ENCODE data around the gene SPATC1L.

SPATC1L gene

DNA sequence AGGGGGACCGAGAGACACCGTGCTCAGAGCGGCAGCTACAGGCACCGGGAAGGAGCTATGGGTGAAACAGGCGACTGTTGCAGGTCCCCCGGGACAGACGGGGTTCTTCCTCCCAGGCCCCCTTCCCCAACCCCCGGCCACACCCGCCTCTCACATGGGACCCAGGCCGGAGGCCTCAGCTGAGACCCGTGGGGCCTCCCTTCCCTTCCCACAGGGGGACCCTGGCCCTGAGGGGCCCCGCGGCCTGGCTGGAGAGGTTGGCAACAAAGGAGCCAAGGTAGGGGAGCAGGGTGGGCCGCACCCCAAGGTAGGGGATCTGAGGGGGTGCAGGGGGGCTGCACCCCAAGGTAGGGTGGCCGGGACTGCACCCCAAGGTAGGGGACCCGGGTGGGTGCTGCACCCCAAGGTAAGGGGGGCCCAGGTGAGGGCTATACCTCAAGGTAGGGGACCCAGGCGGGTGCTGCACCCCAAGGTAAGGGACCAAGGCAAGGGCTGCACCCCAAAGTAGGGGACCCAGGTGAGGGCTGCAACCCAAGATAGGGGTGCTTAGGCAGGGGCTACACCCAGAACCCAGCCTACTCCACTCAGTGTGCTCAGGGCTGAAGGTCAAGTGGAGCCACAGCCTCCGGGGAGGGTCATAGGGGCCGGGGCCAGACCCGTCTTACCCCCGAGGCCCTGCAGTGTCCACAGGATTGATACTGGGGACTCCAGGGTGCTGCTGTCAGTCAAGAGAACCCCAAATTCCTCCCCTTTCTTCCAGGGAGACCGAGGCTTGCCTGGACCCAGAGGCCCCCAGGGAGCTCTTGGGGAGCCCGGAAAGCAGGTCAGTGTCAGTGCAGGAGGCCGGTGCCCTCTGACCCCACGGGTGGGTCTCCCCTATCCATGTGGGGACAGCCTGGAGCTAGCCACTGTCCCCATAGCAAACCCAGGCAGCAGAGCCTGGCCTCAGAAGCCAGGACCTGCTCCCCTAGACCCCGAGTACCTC is 63.7 kb downstream of the SPATC1L start:
- no peak for DNase-seq (ENCODE audit: low read depth in 2 of 2)

DNA sequence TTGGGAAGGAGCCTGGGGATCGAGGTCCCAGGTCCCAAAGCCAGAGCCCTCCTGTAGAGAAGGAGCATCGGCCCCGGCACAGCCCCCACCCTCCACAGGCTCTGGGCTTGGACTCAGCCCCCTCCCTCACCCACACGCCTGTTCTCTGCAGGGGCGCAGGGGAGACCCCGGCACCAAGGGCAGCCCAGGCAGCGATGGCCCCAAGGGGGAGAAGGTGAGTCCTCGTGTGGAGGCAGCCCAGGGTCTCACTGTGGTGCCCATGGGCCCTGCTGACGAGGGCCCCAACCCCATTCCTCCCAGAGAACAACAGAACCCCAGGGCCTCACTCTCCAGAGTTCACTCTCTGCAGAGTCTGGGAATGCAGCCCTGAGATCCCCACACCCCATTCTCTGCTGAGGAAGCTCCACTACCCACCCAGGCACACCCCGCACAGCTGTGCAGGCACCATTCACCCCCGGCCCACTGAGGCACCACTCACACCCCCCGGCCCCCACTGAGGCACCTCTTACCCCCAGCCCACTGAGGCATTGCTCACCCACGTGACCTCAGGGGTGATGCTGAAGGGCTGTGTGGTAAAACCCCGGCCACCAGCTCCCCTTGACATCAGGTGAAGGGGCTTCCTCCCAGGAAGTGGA is 64.5 kb downstream of the SPATC1L start:
- no peak for DNase-seq (ENCODE audit: low read depth in 2 of 2)

DNA sequence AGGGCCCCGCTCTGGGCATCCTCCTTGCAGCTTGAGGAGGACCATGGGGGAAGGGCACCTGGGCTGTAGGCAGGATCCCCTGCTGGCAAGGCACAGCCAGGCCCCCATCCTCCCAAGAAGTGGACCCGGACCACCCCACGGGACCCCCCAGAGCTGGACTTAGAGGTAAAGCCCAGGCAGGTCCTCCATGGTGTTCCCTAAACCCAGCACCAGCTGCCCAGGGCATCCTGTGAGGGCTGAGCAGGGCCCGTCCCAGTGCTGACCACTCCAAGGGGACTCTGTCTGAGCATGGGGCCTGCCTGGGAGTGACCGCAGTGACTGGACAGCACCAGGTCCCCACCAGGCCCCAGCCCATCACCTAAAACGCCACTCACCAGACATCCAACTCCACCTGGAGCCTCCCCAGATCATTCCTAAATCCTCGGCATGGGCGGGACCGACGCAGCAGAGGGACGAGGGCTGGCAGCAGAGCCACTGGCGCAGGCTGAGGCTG is 65.1 kb downstream of the SPATC1L start:
- DNase-seq (ENCODE audit: low read depth in 2 of 2), result no peak

DNA sequence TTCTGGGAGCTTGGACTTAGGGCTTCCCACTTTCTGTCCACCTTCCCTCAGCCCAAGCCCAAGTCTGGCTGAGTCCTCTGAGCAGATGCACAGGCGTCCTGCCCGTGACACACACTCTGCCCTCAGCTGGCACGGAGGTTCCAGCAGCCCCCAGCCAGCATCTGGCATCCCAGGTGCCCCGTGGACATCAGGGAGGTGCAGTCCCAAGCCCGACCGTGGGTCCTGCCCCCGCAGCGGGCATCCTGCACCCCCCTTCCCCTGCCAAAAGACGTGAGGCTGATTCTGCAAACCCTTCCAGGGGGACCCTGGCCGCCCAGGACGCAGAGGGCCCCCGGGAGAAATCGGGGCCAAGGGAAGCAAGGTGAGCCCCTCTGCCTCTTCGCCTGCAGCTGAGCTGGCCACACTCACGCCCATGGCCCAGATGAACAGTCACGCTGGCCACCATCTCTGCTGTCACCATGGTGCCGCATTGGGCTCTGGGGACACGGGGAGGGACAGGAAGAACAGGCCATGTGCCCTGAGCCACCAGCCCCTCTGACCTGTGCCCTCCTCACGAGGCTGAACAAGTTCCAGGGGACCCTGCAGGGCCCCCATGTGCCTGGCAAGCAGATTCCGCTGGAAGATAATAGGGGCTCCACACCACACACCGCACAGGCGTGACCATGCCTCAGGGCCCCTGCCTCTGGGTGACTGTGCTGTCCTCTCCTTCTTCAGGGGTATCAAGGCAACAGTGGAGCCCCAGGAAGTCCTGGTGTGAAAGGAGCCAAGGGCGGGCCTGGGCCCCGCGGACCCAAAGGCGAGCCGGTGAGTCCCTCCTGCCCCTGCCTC is 65.7 kb downstream of the SPATC1L start:
- DNase-seq (ENCODE audit: low read depth in 2 of 2), result no peak

DNA sequence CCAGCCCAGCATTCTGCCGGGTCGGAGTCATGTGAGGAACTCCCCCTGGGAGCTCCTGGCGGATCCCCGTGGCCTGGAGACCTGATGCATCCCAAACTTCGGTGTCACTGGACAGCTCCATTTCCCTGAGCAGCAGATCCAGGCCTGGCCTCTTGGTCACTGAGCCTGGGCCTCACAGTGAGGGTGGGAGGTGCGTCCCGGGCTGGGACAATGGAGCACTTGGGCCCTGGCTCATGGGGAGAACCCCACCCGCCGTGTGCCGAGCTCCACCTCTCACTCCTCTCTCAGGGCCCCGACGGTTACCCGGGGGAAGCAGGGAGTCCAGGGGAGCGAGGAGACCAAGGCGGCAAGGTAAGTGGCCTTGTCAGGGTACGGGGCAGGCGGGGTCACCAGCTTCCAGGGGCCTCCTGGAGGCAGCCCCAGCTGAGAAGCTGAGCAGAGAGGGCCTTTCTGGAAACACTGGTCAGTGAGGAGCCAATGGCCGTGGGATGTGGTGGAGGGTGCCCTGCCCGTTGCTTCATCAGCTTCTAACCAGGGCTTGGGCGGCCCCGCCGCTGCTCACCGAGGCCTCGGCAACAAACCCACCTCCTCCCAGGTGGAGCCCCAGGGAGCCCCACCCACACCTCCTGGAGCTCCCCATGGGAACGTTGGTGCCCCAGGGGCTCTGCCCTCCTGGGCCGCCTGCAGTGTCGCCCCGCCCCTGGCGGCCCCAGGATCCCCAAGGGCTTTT is 66.5 kb downstream of the SPATC1L start:
- DNase-seq (ENCODE audit: low read depth in 2 of 2), result no peak

DNA sequence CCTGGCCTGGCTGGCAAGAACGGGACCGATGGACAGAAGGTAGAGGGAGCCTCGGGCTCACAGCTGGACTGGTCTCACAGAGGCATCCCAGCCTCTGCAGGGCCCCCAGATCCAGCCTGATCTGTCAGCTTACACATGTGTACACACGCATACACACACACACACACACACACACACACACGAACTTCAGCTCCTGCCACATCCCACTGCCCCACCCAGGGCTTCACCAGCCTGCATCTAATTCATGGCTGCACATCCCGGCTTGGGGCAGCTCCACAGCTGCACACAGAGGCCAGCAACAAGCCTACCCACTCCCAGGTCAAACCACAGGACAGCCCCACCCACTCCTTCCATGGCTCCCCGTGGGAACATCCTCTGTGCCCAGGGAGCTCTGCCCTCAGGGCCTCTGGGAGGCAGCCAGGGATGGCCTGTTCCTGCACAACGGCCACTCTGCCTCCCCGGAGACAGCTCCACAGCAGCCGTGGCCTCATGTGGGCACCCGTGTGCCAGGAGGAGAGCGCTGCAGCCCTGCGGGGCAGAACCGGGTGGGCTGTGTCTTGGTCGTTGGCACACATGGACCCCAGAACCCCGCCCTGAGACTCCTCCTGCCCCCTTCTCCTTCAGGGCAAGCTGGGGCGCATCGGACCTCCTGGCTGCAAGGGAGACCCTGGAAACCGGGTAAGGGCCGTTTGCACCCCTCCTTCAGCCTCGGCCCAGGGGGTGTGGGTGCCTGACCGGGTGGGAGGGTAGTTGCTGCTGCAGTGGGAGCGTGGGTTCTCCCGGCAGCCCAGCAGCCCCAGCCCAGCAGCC is 67.3 kb downstream of the SPATC1L start:
- DNase-seq (ENCODE audit: low read depth in 2 of 2), result no peak

DNA sequence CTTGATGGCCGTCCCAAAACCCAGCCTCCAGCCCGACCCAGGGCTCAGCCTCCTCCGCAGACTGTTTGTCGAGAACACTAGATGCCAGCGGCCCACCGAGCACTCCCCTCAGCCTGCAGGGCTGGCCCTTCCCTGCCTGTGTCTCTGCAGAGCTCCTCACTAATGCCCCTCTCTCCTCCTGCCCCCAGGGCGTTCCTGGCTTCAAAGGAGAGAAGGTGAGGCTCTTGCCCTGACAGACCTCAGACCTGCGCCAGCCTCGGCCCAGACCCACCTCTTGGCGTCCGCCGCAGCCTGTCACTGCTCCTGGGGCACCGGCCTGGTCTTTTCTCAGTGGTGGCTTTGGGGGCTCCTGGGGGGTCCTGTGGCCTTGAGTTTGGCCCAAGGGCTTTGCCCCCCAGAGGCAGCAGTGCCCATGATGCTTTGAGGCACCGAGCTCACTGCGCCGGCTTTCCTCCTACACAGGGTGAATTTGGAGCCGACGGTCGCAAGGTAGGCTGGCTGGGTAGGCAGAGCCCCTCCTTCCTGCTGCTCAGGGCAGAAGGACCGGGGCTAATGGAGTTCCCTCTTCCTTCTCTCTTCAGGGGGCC is 68.0 kb downstream of the SPATC1L start:
- DNase-seq (ENCODE audit: low read depth in 2 of 2), result no peak

DNA sequence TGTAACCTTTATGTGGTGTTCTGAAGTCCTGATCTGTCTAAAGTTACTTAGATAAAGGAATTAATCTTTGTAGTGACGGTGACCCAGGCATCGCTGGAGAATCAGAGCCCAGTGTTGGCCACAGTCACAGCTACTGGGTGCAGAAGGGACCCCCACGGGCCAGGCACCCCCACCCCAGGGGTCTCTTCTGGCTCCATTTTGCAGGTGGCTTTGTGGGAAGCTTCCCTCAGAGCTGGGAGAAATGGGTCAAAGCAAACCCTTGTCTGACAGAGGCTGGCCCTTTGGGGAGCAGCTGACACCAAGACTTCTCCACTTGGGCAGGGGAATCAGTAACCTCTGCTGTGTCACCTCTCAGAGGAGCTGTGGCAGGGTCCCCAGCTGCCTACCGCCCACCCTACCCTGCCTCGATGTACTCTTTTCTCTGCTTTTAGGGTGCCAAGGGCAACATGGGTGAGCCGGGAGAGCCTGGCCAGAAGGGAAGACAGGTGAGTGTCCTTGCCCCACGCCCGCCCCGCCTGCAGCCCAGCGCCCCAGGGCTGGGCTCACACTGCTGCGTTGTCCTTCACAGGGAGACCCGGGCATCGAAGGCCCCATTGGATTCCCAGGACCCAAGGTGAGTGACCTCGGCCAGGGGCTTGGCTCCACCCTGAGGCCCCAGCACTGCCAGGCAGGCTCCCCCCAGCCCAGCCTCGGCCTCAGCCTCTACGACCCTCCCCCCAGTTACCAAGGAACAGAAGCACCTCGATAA is 68.6 kb downstream of the SPATC1L start:
- DNase-seq (ENCODE audit: low read depth in 2 of 2), result no peak

DNA sequence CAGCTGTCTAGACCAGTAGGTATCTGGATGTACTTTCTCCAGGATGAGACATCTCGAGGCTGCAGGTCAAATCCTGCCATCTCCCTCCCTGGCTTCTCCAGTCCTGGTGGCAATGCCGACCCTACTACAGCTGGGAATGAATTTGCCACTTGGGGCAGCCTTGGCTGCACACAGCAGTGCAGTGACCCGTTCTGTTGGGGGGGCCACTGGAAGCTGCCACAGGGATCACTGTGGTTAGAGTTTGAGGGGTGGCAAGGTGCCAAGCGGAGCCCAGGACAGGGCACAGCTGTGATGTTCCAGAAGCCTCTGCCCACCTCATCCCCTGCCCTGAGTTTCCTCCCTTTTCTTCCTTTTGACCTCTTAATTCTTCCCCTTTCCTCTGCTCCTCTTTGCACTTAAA is 69.3 kb downstream of the SPATC1L start:
- no peak for DNase-seq (ENCODE audit: low read depth in 2 of 2)

DNA sequence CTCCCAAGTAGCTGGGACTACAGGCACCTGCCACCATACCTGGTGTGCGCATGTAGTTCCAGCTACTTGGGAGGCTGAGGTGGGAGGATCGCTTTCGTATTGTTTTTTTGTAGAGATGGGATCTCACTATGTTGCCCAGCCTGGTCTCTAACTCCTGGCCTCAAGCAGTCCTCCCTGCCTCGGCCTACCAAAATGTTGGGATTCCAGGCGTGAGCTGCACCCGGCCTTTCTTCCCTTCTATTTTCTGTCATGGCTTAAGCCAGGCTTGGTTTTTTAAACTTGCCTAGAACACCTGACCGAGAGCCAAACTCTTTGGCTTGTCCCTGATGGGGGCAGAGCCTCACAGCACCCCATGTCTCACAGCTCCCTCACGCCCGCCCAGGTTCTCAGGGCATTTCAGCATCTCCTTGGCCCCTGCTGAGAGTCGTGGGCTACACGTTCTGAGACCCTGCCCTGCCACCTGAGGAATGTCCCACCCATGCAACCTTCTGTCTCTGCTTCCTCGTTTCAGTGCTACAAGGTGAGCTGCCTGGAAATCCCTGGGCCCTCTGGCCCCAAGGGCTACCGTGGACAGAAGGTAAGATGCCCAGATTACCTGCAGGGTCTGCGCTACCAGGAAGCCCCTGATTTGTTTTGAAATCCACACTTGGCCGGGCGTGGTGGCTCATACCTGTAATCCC is 70.6 kb downstream of the SPATC1L start:
- DNase-seq (ENCODE audit: low read depth in 2 of 2), result no peak

DNA sequence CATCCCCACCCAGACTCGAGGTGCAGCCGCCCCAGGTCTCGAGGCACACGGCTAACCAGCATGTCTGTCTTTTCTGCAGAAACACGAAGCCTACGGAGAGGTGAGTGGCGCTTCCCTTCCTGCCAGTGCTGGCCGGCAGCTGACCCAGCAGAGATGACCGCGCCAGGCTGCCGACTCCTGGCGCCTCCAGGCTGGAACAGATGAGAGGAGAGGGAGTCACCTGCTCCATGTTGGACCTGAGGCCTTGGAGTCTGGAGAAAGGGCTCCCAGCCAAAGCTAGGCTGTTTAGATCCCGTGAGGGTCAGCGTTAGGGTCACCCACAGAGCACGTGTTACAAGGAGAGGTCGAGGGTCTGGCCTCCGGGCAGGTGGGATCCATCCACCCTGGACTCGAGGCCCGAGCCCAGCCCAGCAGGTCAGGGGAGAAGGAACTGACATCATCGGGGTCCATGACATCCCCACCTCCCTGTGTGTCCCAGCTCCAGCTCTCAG is 71.5 kb downstream of the SPATC1L start:
- DNase-seq (ENCODE audit: low read depth in 2 of 2), result no peak

DNA sequence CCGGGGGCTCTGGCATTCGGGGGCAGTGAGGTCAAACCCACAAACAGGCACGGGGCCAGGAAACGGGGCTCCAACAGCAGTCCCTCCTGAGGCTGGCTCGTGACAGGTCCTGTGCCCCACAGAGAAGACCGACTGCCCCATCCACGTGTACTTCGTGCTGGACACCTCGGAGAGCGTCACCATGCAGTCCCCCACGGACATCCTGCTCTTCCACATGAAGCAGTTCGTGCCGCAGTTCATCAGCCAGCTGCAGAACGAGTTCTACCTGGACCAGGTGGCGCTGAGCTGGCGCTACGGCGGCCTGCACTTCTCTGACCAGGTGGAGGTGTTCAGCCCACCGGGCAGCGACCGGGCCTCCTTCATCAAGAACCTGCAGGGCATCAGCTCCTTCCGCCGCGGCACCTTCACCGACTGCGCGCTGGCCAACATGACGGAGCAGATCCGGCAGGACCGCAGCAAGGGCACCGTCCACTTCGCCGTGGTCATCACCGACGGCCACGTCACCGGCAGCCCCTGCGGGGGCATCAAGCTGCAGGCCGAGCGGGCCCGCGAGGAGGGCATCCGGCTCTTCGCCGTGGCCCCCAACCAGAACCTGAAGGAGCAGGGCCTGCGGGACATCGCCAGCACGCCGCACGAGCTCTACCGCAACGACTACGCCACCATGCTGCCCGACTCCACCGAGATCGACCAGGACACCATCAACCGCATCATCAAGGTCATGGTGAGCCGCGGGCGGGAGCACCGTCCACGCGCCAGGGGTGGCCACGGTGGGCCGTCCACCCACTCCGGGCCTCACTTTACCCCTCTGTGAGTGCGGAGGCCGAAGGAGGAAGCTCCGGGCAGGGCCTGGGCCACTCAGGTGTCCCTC is 72.2 kb downstream of the SPATC1L start:
- no peak for DNase-seq (ENCODE audit: low read depth in 2 of 2)

DNA sequence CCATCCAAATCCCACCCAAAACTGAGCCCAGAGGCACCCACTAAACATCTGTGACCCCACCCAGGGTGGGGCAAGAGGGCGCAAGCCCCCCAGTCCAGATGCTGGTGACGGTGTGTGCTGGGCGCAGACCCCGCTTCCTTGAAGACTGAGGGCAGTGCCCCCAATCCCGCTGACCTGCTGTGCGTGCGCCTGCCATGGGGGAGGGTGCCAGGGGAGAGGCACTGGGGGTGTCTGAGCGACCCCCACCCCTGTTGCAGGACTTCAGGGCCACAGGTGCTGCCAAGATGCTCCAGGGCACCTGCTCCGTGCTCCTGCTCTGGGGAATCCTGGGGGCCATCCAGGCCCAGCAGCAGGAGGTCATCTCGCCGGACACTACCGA is 73.1 kb downstream of the SPATC1L start:
- DNase-seq (ENCODE audit: low read depth in 2 of 2), result no peak

Data from stimulated activated CD8-positive, alpha-beta memory T cell treated with anti-CD3 and anti-CD28 coated beads, Interleukin-7, amount 100 ng/mL, for 4 hours (primary cell).